OCI-LY3 (cell line): Measurements from ENCODE around the gene INPP5A.

Source experiments
- EZH2phosphoT487 ChIP-seq: fragments of 200-600 bp; shearing (Covaris generic); IDR thresholded peaks from 2 replicates; pipeline ENCODE4 v1.6.1; 2018; ENCODE audit warnings: antibody characterized with exemption, mixed run types, low read depth
- TF ChIP-seq, protein P1 (sequence below): fragments of 200-600, 300-600 bp; sonication (generic); IDR thresholded peaks from 2 replicates; pipeline ENCODE4 v1.5.1; 2014; ENCODE audit warnings: antibody characterized with exemption, low read length, low read depth

DNA sequence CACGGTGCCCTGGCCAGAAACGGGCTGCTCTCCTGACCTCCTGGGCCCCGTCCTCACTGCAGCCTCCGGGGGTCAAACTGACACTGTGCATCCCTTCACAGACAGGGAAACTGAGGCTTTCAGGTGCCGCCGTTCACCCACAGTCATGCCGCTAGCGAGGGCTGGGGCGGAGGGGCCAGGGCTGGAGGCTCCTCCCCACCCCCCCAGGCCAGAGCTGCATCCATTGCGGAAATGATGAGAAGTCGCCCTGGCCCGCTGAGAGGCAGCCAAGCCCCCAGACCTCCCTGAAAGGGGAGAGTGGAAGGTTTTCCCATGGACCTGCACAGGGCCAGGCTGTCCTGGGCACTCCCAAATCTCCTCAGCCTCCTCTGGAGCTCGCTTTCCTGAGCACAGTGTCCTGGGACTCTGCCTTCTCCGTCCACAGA, 16.5 kb upstream of the INPP5A start:
- TF ChIP-seq, protein P1, sequence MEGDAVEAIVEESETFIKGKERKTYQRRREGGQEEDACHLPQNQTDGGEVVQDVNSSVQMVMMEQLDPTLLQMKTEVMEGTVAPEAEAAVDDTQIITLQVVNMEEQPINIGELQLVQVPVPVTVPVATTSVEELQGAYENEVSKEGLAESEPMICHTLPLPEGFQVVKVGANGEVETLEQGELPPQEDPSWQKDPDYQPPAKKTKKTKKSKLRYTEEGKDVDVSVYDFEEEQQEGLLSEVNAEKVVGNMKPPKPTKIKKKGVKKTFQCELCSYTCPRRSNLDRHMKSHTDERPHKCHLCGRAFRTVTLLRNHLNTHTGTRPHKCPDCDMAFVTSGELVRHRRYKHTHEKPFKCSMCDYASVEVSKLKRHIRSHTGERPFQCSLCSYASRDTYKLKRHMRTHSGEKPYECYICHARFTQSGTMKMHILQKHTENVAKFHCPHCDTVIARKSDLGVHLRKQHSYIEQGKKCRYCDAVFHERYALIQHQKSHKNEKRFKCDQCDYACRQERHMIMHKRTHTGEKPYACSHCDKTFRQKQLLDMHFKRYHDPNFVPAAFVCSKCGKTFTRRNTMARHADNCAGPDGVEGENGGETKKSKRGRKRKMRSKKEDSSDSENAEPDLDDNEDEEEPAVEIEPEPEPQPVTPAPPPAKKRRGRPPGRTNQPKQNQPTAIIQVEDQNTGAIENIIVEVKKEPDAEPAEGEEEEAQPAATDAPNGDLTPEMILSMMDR = no peak
- no peak for TF ChIP-seq EZH2phosphoT487
